A673 (cell line): Measurements from ENCODE around the gene KLK12.

Source experiments
- EZH2 ChIP-seq: fragments of 200-600 bp; sonication (generic); IDR thresholded peaks from 2 replicates; pipeline ENCODE4 v1.6.1; 2017; ENCODE audit warnings: borderline replicate concordance, low read depth, mild to moderate bottlenecking, mixed read lengths, antibody characterized with exemption, low read length; ENCODE audit not compliant: poor library complexity, severe bottlenecking
- TF ChIP-seq, protein P1 (sequence below): fragments of 300-800, 200-600 bp; sonication (generic); conservative IDR thresholded peaks from 2 replicates; pipeline ENCODE4 v1.5.1; 2017; ENCODE audit warnings: low read depth, mild to moderate bottlenecking, antibody characterized with exemption, low read length, moderate library complexity, mixed read lengths

DNA sequence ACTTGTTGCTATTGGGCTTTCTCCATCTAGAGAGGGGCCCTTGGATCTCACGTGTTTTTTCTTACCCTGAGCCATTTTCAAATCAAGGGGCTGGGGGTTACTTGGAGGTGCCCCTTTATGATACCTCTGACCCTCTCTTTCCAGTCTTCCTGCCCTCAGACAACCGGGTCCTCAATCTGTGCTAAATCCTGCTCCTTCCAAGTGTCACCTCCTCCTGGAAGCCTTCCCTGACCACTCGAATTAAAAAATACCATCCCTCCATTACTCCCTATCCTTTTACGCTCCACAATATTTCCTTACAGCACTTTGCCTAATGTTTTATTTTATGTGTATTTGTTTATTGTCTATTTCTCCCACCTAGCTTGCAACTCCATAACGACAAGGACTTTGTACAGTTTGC is 36.7 kb downstream of the KLK12 start:
- TF ChIP-seq, protein P1, sequence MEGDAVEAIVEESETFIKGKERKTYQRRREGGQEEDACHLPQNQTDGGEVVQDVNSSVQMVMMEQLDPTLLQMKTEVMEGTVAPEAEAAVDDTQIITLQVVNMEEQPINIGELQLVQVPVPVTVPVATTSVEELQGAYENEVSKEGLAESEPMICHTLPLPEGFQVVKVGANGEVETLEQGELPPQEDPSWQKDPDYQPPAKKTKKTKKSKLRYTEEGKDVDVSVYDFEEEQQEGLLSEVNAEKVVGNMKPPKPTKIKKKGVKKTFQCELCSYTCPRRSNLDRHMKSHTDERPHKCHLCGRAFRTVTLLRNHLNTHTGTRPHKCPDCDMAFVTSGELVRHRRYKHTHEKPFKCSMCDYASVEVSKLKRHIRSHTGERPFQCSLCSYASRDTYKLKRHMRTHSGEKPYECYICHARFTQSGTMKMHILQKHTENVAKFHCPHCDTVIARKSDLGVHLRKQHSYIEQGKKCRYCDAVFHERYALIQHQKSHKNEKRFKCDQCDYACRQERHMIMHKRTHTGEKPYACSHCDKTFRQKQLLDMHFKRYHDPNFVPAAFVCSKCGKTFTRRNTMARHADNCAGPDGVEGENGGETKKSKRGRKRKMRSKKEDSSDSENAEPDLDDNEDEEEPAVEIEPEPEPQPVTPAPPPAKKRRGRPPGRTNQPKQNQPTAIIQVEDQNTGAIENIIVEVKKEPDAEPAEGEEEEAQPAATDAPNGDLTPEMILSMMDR = no peak
- TF ChIP-seq EZH2 = no peak
